Stomach (tissue), 4 donors: ENCODE results near the gene NHS.

Source experiments
- EP300 ChIP-seq: sonication (generic); formaldehyde crosslinking; IDR thresholded peaks from one replicate; pipeline ENCODE4 v1.6.1; 2017; ENCODE audit warnings: antibody characterized with exemption
- POLR2AphosphoS5 ChIP-seq, 3 donors: sonication (generic); formaldehyde crosslinking; IDR thresholded peaks; one replicate each; pipeline ENCODE4 v1.6.1; 2016; ENCODE audit warnings: antibody characterized with exemption in 3 of 3
- TF ChIP-seq, protein P1 (sequence below), 7 experiments: fragments of 450-650 bp in 4 of 7; fragments of 200-600 bp in 3 of 7; sonication (generic) in 3 of 7; IDR thresholded peaks; one replicate each; pipeline ENCODE4 v1.5.1; 2016 to 2019; ENCODE audit warnings: antibody characterized with exemption in 7 of 7, control low read depth in 2 of 7, mild to moderate bottlenecking in 1 of 7

DNA sequence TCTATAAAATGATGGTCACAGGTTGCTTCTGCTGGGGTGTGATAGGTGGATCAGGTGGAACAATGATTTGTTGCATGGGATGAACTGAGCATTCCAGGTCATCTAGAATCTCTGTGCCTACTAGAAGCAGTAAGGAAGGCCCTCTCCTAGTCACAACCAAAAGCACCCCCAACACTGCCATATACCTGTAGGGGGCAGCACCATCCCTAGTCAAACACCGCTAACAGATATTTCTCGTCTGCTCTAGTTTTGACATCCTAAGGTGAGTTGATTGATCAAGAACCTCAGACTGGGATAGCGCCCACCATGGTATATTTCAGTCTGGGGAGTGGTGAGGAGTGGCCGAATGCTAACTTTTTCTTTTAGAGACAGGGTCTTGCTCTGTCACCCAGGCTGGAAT is 160.2 kb downstream of the NHS start:
- TF ChIP-seq, protein P1, sequence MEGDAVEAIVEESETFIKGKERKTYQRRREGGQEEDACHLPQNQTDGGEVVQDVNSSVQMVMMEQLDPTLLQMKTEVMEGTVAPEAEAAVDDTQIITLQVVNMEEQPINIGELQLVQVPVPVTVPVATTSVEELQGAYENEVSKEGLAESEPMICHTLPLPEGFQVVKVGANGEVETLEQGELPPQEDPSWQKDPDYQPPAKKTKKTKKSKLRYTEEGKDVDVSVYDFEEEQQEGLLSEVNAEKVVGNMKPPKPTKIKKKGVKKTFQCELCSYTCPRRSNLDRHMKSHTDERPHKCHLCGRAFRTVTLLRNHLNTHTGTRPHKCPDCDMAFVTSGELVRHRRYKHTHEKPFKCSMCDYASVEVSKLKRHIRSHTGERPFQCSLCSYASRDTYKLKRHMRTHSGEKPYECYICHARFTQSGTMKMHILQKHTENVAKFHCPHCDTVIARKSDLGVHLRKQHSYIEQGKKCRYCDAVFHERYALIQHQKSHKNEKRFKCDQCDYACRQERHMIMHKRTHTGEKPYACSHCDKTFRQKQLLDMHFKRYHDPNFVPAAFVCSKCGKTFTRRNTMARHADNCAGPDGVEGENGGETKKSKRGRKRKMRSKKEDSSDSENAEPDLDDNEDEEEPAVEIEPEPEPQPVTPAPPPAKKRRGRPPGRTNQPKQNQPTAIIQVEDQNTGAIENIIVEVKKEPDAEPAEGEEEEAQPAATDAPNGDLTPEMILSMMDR (IDR thresholded peaks at IDR 0.05): peak in 2 of 7 experiments; percentile 22 to 35
- TF ChIP-seq POLR2AphosphoS5 (IDR thresholded peaks at IDR 0.05) (no peak), EP300 (no peak)
